ENCODE data around the gene ZFHX2. TPM values are rescaled to one million over a fixed set of nuclear protein-coding genes. Genes with fewer than 3 reads are reported as not detected.

The ZFHX2 gene
- total and polyA plus RNA-seq, 2 of the 4 experiments (the other 2 are of a cell fraction) = 0.18 to 0.53 TPM

GRCh38 chr14:23487216-23487615, 64.3 kb downstream of the ZFHX2 start:
- TF ChIP-seq MXI1 (IDR thresholded peaks at IDR 0.05; ENCODE audit: borderline replicate concordance, low read depth, low read length) (no peak), RAD21 (IDR thresholded peaks at IDR 0.05; ENCODE audit: low read length) (no peak), CHD1 (IDR thresholded peaks at IDR 0.05; ENCODE audit: low read depth, low read length) (no peak), CEBPB (IDR thresholded peaks at IDR 0.05; ENCODE audit: low read depth, low read length) (no peak), MAZ (IDR thresholded peaks at IDR 0.05; ENCODE audit: borderline replicate concordance, low read depth, low read length) (no peak), BHLHE40 (IDR thresholded peaks at IDR 0.05; ENCODE audit: low read depth, low read length) (no peak), SMC3 (IDR thresholded peaks at IDR 0.05; ENCODE audit: low read depth, low read length) (no peak), FOS (IDR thresholded peaks at IDR 0.05; ENCODE audit: low read depth, low read length) (no peak), RFX5 (IDR thresholded peaks at IDR 0.05; ENCODE audit: low read depth, low read length) (no peak), RCOR1 (IDR thresholded peaks at IDR 0.05; ENCODE audit: insufficient replicate concordance, low read length) (no peak), MAFK (IDR thresholded peaks at IDR 0.05; ENCODE audit: low read depth, low read length) (no peak), NFE2L2 (IDR thresholded peaks at IDR 0.05; ENCODE audit: low read depth, low read length) (no peak), POLR2A (IDR thresholded peaks at IDR 0.05; ENCODE audit: low read depth, low read length) (no peak)
- TF ChIP-seq, protein P1, sequence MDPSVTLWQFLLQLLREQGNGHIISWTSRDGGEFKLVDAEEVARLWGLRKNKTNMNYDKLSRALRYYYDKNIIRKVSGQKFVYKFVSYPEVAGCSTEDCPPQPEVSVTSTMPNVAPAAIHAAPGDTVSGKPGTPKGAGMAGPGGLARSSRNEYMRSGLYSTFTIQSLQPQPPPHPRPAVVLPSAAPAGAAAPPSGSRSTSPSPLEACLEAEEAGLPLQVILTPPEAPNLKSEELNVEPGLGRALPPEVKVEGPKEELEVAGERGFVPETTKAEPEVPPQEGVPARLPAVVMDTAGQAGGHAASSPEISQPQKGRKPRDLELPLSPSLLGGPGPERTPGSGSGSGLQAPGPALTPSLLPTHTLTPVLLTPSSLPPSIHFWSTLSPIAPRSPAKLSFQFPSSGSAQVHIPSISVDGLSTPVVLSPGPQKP (IDR thresholded peaks at IDR 0.05; ENCODE audit: borderline replicate concordance, low read depth, low read length) = no peak
- TF ChIP-seq, protein P2, sequence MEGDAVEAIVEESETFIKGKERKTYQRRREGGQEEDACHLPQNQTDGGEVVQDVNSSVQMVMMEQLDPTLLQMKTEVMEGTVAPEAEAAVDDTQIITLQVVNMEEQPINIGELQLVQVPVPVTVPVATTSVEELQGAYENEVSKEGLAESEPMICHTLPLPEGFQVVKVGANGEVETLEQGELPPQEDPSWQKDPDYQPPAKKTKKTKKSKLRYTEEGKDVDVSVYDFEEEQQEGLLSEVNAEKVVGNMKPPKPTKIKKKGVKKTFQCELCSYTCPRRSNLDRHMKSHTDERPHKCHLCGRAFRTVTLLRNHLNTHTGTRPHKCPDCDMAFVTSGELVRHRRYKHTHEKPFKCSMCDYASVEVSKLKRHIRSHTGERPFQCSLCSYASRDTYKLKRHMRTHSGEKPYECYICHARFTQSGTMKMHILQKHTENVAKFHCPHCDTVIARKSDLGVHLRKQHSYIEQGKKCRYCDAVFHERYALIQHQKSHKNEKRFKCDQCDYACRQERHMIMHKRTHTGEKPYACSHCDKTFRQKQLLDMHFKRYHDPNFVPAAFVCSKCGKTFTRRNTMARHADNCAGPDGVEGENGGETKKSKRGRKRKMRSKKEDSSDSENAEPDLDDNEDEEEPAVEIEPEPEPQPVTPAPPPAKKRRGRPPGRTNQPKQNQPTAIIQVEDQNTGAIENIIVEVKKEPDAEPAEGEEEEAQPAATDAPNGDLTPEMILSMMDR (conservative IDR thresholded peaks at IDR 0.05; ENCODE audit: low read depth, low read length) = no peak
- TF ChIP-seq, protein P3, sequence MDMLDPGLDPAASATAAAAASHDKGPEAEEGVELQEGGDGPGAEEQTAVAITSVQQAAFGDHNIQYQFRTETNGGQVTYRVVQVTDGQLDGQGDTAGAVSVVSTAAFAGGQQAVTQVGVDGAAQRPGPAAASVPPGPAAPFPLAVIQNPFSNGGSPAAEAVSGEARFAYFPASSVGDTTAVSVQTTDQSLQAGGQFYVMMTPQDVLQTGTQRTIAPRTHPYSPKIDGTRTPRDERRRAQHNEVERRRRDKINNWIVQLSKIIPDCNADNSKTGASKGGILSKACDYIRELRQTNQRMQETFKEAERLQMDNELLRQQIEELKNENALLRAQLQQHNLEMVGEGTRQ (IDR thresholded peaks at IDR 0.05; ENCODE audit: low read depth, low read length) = no peak
- Histone ChIP-seq H3K23ac (ENCODE audit: low read depth, low read length) (no peak overlapping the region), H2BK15ac (ENCODE audit: low read depth, low read length) (no peak overlapping the region), H4K20me1 (ENCODE audit: insufficient read depth, low read length) (peaks cover 2% of the 10 kb centered on the region; the same call in 1 of the 2 replicates), H3K9me1 (ENCODE audit: insufficient read depth, low read length) (no peaks in the 10 kb centered on the region), H4K5ac (ENCODE audit: low read depth, low read length) (no peak overlapping the region), H3K27ac (ENCODE audit: insufficient read depth, low read length) (no peak overlapping the region), H4K91ac (ENCODE audit: insufficient read depth, low read depth, low read length) (no peak overlapping the region), H2AFZ (replicated peaks; ENCODE audit: low read length, poor library complexity) (no peak overlapping the region), H3K18ac (ENCODE audit: low read depth, low read length) (no peak overlapping the region), H3K9me3 (ENCODE audit: control insufficient read depth, insufficient read depth, low read length) (no peaks in the 10 kb centered on the region), H3K4me1 (ENCODE audit: control insufficient read depth, insufficient read depth, low read length) (no peaks in the 10 kb centered on the region), H2BK5ac (ENCODE audit: low read depth, low read length, poor library complexity, severe bottlenecking) (no peak overlapping the region), H2AK5ac (ENCODE audit: low read depth, low read length) (no peak overlapping the region), H3K27me3 (ENCODE audit: control insufficient read depth, insufficient read depth, low read length) (no peaks in the 10 kb centered on the region), H3K4ac (ENCODE audit: low read depth, low read length) (no peak overlapping the region), H3K36me3 (ENCODE audit: control insufficient read depth, insufficient read depth, low read length) (peaks cover 6% of the 10 kb centered on the region), H4K8ac (ENCODE audit: low read depth in 2 of 2, low read length in 2 of 2) (no peak overlapping the region), H2AK9ac (replicated peaks; ENCODE audit: low read depth, low read length, poor library complexity) (no peak overlapping the region), H3K14ac (replicated peaks; ENCODE audit: low read depth, low read length) (no peak overlapping the region), H2BK120ac (ENCODE audit: low read depth, low read length) (no peak overlapping the region), H3K4me2 (ENCODE audit: low read depth, low read length) (no peak overlapping the region), H3K56ac (ENCODE audit: extremely low read depth, insufficient read depth, low read length) (no peak overlapping the region), H2BK20ac (ENCODE audit: low read depth, low read length) (no peak overlapping the region), H3K4me3 (ENCODE audit: insufficient read depth, low read depth, low read length) (no peak overlapping the region), H3K9ac (ENCODE audit: low read depth, low read length) (no peak overlapping the region), H3K79me1 (ENCODE audit: low read depth in 1 of 2, low read length in 2 of 2) (no peaks in the 10 kb centered on the region; a peak in 1 of 4 replicates)
- ChIA-PET POLR2A (ENCODE audit: unreplicated experiment) (no interaction called here), CTCF (no interaction called here)
- in situ Hi-C loops (cut with MboI; ENCODE audit: low sequenced_read_pairs) = no loop called here
- DNase-seq (no peak), ATAC-seq (ENCODE audit: low read depth) (no peak)
- intact Hi-C loops (cut with micrococcal nuclease) = no loop called here
- WGBS, 2 experiments (ENCODE audit: extremely low coverage in 2 of 2, insufficient read length in 1 of 2) = no CpG with 5 or more reads among the region's 7 CpGs
- dilution Hi-C loops (cut with HindIII; ENCODE audit: low sequenced_read_pairs, unreplicated experiment) = no loop called here
- no TSS peak for BruUV-seq (replicated peaks)
